NB4 (cell line): ENCODE results near the gene SAMD5.

Experiments
- CTCF ChIP-seq: IDR thresholded peaks from one replicate; pipeline ENCODE4 v1.5.1; 2012; ENCODE audit warnings: low read depth, low read length
- MYC ChIP-seq: IDR thresholded peaks from 2 replicates; pipeline ENCODE4 v1.6.1; 2011; ENCODE audit warnings: low read depth, low read length
- POLR2A ChIP-seq: IDR thresholded peaks from 2 replicates; pipeline ENCODE4 v1.6.1; 2011; ENCODE audit warnings: mild to moderate bottlenecking; ENCODE audit not compliant: insufficient read length; ENCODE audit errors: extremely low read depth

DNA sequence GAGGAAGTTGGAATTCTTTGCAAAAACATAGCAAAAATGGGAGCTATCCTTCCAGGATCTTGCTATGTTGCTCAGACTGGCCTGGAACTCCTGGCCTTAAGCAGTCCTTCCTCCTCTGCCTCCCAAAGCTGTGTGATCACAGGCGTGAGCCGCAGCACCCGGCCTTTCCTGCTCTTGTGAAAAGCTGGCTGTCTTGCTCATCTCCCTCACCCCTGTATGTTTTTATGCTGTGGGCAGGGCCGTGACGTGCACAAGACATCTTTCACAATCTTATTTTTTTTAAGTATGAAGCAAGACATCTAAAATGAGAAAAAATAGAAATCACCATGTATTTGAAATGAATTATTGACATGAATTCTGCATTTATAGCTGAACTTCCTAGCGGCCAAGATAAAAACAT lies 110.4 kb downstream of the SAMD5 start:
- TF ChIP-seq MYC (no peak), CTCF (no peak), POLR2A (no peak)
